OCI-LY3 (cell line): ENCODE results near the gene RTF2.
"Not testable (repeated sequence)": the region's sequence is repeated elsewhere in the genome, so short reads cannot be mapped to it uniquely, and the experiment has no call there.

Experiments
- H2AFZ ChIP-seq: fragments of 200-600, 300-600 bp; shearing (Covaris generic); 2 replicates; pipeline ENCODE4 v1.6.0; 2014; ENCODE audit warnings: antibody characterized with exemption, low read depth, low read length
- H3K27ac ChIP-seq: fragments of 200-600, 300-600 bp; sonication (generic); 2 replicates; pipeline ENCODE4 v1.5.1; 2014; ENCODE audit warnings: mild to moderate bottlenecking, low read length, moderate library complexity, mixed read lengths
- H3K27me3 ChIP-seq: fragments of 200-600, 300-600 bp; sonication (generic); 2 replicates; pipeline ENCODE4 v1.6.1; 2014; ENCODE audit warnings: low read depth, low read length, mixed read lengths
- H3K36me3 ChIP-seq: fragments of 200-600, 300-600 bp; sonication (generic); replicated peaks from 2 replicates; pipeline ENCODE3; 2014; ENCODE audit warnings: low read depth, low read length, mixed read lengths
- H3K4me1 ChIP-seq: fragments of 300-600, 200-600 bp; sonication (generic); 2 replicates; pipeline ENCODE4 v1.6.1; 2014; ENCODE audit warnings: low read length, mixed read lengths
- H3K4me2 ChIP-seq: fragments of 200-600, 300-600 bp; sonication (generic); 2 replicates; pipeline ENCODE4 v1.6.1; 2014; ENCODE audit warnings: low read length, mixed read lengths
- H3K4me3 ChIP-seq: fragments of 300-600, 200-600 bp; sonication (generic); 2 replicates; pipeline ENCODE4 v1.5.1; 2014; ENCODE audit warnings: antibody characterized with exemption, mild to moderate bottlenecking, low read length, moderate library complexity
- H3K79me2 ChIP-seq: fragments of 300-600, 200-600 bp; shearing (Covaris generic); 2 replicates; pipeline ENCODE4 v1.6.1; 2014; ENCODE audit warnings: mild to moderate bottlenecking, low read length, mixed read lengths
- H3K9ac ChIP-seq: fragments of 300-600, 200-600 bp; shearing (Covaris generic); 2 replicates; pipeline ENCODE4 v1.6.0; 2014; ENCODE audit warnings: mild to moderate bottlenecking, low read length, moderate library complexity
- H3K9me3 ChIP-seq: fragments of 200-600, 300-600 bp; shearing (Covaris generic); 2 replicates; pipeline ENCODE4 v1.6.1; 2014; ENCODE audit warnings: low read length, mixed read lengths; ENCODE audit not compliant: insufficient read depth
- H4K20me1 ChIP-seq: fragments of 200-600, 300-600 bp; sonication (generic); 2 replicates; pipeline ENCODE4 v1.6.1; 2016; ENCODE audit warnings: low read length, mixed read lengths; ENCODE audit not compliant: insufficient read depth
- EZH2phosphoT487 ChIP-seq: fragments of 200-600 bp; shearing (Covaris generic); IDR thresholded peaks from 2 replicates; pipeline ENCODE4 v1.6.1; 2018; ENCODE audit warnings: antibody characterized with exemption, mixed run types, low read depth
- TF ChIP-seq, protein P1 (sequence below): fragments of 200-600, 300-600 bp; sonication (generic); IDR thresholded peaks from 2 replicates; pipeline ENCODE4 v1.5.1; 2014; ENCODE audit warnings: antibody characterized with exemption, low read length, low read depth

The RTF2 gene

DNA sequence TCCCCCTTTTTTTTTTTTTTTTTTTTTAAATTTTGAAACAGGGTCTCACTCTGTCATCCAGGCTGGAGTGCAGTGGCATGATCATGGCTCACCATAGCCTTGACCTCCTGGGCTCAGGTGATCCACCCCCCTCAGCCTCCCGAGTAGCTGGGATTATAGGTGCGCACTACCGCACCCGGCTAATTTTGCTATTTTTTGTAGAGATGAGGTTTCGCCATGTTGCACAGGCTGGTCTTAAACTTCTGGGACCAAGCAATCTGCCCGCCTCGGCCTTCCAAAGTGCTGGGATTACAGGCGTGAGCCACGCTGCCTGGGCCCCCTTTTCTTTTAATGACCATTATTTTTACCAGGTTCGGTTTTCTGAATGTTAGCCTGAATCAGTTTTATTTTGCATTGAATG is 51.1 kb downstream of the RTF2 start:
- no peak overlapping the region for H3K4me2 ChIP-seq
- no peaks in the 10 kb centered on the region for H3K79me2 ChIP-seq
- H4K20me1 ChIP-seq, result 0 out of 2 replicates have a peak, but pooled peaks cover 3% of the 10 kb centered on the region
- H3K27me3 ChIP-seq, result no peaks in the 10 kb centered on the region
- no peak overlapping the region for H3K27ac ChIP-seq
- peaks cover 48% of the 10 kb centered on the region for H3K36me3 ChIP-seq
- H3K9me3 ChIP-seq, result no peaks in the 10 kb centered on the region
- no peaks in the 10 kb centered on the region for H3K4me1 ChIP-seq
- H3K9ac ChIP-seq, result no peak overlapping the region
- TF ChIP-seq, protein P1, sequence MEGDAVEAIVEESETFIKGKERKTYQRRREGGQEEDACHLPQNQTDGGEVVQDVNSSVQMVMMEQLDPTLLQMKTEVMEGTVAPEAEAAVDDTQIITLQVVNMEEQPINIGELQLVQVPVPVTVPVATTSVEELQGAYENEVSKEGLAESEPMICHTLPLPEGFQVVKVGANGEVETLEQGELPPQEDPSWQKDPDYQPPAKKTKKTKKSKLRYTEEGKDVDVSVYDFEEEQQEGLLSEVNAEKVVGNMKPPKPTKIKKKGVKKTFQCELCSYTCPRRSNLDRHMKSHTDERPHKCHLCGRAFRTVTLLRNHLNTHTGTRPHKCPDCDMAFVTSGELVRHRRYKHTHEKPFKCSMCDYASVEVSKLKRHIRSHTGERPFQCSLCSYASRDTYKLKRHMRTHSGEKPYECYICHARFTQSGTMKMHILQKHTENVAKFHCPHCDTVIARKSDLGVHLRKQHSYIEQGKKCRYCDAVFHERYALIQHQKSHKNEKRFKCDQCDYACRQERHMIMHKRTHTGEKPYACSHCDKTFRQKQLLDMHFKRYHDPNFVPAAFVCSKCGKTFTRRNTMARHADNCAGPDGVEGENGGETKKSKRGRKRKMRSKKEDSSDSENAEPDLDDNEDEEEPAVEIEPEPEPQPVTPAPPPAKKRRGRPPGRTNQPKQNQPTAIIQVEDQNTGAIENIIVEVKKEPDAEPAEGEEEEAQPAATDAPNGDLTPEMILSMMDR, result no peak
- no peak for TF ChIP-seq EZH2phosphoT487
- H3K4me3 ChIP-seq, result no peak overlapping the region
- H2AFZ ChIP-seq, result no peak overlapping the region

DNA sequence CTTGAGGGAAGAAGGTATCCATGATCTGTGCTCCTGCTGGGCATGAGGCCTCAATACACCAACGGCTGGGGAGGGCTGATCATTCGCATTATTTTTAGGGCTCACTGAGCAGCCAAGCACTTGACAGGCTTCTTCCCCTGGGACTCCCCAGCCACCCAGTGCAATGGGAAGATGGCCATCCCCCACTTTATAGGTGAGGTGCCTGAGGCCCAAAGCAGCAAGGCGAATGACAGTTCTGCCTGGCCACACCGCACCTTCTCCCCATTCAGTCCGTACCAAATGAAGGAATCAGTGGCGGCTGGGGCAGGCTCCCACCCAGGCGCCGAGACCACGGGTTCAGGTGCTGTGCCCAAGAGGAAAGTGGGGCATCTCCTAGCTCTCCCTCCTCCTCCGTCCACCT is 51.8 kb downstream of the RTF2 start:
- Histone ChIP-seq H3K4me3 (no peak overlapping the region), H3K4me1 (no peaks in the 10 kb centered on the region), H3K9me3 (no peaks in the 10 kb centered on the region), H3K79me2 (no peaks in the 10 kb centered on the region), H2AFZ (no peak overlapping the region), H3K27ac (no peak overlapping the region), H3K9ac (no peak overlapping the region), H3K36me3 (peaks cover 48% of the 10 kb centered on the region), H3K27me3 (no peaks in the 10 kb centered on the region), H4K20me1 (0 out of 2 replicates have a peak, but pooled peaks cover 3% of the 10 kb centered on the region), H3K4me2 (no peak overlapping the region)
- TF ChIP-seq, protein P1, result no peak
- TF ChIP-seq EZH2phosphoT487, result no peak

DNA sequence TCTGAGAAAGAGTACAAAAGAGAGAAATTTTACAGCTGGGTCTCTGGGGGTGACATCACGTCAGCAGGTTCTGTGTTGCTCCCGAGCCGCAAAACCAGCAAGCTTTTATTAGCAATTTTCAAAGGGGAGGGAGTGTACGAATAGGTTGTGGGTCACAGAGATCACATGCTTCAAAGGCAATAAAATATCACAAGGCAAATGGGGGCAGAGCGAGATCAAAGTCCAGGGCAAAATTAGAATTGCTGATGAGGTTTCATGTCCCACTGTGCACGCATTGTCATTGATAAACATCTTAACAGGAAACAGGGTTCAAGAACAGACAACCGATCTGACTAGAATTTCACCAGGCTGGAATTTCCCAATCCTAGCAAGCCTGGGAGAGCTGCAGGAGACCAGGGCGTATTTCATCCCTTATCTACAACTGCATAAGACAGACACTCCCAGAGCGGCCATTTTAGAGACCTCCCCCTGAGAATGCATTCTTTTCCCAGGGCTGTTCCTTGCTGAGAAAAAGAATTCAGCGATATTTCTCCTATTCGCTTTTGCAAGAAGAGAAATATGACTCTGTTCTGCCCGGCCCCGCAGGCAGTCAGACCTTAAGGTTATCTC is 52.4 kb downstream of the RTF2 start:
- H3K27ac ChIP-seq, H4K20me1 ChIP-seq, H3K9ac ChIP-seq, H3K27me3 ChIP-seq, H3K4me1 ChIP-seq, H3K9me3 ChIP-seq, H3K4me2 ChIP-seq, H3K4me3 ChIP-seq, H3K79me2 ChIP-seq, H2AFZ ChIP-seq: not testable (repeated sequence)
- peaks cover 48% of the 10 kb centered on the region for H3K36me3 ChIP-seq

DNA sequence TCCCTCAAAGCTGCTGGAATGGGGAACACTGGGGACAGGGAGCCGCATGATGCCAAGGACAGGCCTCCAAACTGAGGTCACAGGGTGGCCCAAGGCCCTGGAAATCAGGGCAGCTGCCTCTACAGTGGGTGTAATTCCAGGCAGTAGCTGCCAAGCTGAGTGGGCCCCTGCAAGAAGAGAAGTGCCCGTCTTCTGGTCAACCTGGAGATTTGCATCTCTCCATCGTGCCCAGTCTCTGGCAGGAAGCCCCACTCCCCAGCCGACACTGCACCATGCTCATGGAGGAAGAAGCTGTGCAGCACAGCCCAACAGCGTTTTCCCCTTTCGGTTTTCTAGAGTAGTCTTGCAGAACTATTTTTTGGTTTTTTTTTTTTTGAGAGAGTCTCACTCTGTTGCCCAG is 53.9 kb downstream of the RTF2 start:
- no peak overlapping the region for H3K9ac ChIP-seq
- TF ChIP-seq EZH2phosphoT487, result no peak
- TF ChIP-seq, protein P1, result no peak
- no peaks in the 10 kb centered on the region for H3K79me2 ChIP-seq
- H3K27me3 ChIP-seq, result no peaks in the 10 kb centered on the region
- no peak overlapping the region for H2AFZ ChIP-seq
- no peak overlapping the region for H3K4me3 ChIP-seq
- no peak overlapping the region for H3K27ac ChIP-seq
- no peaks in the 10 kb centered on the region for H3K9me3 ChIP-seq
- H3K4me2 ChIP-seq, result no peak overlapping the region
- no peaks in the 10 kb centered on the region for H3K4me1 ChIP-seq
- no peaks in the 10 kb centered on the region for H4K20me1 ChIP-seq
- peaks cover 37% of the 10 kb centered on the region for H3K36me3 ChIP-seq

DNA sequence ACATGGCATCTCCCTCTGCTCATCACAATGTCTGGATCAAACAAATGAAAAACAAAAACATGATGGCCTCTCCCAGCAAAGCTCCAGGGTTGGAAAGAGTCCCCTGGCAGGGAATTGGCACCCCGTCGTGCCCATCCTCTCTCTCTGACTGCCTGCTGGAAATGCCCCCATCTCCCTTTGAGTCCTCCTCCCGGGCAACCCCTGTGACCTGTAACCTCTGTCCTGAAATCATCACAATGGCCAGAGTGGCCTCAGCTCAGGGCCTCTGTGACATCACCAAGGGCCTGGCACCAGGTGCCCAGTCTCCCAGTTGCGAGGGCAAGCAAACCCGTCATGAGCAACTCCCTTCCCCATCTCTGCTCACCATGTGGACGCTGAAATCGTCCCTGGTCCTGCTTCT is 56.0 kb downstream of the RTF2 start, which contains the start of gene FAM209A:
Gene FAM209A (plus strand): TSS at position 301 of the 400 bp plus-strand sequence. CDS start 65 bp downstream, at position 366.
- not testable (repeated sequence) for H3K4me1 ChIP-seq, H3K4me2 ChIP-seq, H3K27ac ChIP-seq, H2AFZ ChIP-seq, H3K27me3 ChIP-seq, H4K20me1 ChIP-seq, H3K9ac ChIP-seq, H3K9me3 ChIP-seq, H3K79me2 ChIP-seq, H3K4me3 ChIP-seq
- H3K36me3 ChIP-seq, result peaks cover 17% of the 10 kb centered on the region
